ENCODE data around the gene SERPIND1. TPM values are rescaled to one million over a fixed set of nuclear protein-coding genes. Genes with fewer than 3 reads are reported as not detected.
A peak's percentile ranks its signal among the peaks of the same experiment; 100 is the strongest.

SERPIND1 gene
- total and polyA plus RNA-seq, 7 donors, result 0.03 to 0.12 (median 0.07) TPM; not detected in 4

DNA sequence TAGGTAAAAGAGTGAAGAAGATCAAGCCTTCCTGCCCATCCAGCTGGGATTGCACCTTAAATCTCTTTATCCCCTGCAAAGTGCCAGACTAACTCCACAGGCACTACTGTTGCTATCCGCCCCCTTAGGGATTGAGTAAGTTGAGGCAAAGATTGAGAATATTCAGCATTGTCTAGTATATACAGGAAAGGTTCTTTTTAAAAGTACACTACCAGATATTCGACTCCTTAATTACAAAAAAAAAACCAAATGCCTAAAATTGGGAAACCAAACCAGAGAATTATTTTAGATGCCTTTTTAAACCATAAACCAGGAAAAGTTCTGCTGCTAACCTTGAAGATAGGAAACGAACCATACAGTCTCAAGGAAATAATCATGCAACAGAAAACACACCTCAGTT lies 11.5 kb downstream of the SERPIND1 start:
- Histone ChIP-seq H3K27me3 (ENCODE audit: insufficient read depth in 3 of 3, low read length in 2 of 3) (no peaks in the 10 kb centered on the region), H3K9me3 (no peaks in the 10 kb centered on the region), H3K36me3 (ENCODE audit: insufficient read depth in 1 of 2, low read depth in 1 of 2) (peaks cover 2 to 50% of the 10 kb centered on the region in 2 donors), H3K4me3 (no peak overlapping the region), H3K27ac (no peak overlapping the region), H3K4me1 (no peaks in the 10 kb centered on the region)
- intact Hi-C loops (cut with DNase I), result no loop called here
- no peak for ATAC-seq
- no peak for DNase-seq
- TF ChIP-seq, protein P1, sequence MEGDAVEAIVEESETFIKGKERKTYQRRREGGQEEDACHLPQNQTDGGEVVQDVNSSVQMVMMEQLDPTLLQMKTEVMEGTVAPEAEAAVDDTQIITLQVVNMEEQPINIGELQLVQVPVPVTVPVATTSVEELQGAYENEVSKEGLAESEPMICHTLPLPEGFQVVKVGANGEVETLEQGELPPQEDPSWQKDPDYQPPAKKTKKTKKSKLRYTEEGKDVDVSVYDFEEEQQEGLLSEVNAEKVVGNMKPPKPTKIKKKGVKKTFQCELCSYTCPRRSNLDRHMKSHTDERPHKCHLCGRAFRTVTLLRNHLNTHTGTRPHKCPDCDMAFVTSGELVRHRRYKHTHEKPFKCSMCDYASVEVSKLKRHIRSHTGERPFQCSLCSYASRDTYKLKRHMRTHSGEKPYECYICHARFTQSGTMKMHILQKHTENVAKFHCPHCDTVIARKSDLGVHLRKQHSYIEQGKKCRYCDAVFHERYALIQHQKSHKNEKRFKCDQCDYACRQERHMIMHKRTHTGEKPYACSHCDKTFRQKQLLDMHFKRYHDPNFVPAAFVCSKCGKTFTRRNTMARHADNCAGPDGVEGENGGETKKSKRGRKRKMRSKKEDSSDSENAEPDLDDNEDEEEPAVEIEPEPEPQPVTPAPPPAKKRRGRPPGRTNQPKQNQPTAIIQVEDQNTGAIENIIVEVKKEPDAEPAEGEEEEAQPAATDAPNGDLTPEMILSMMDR (IDR thresholded peaks at IDR 0.05), result no peak
- 94 to 97% (median 94%) methylated on average over 3 of the region's 3 CpGs for WGBS, 3 donors

DNA sequence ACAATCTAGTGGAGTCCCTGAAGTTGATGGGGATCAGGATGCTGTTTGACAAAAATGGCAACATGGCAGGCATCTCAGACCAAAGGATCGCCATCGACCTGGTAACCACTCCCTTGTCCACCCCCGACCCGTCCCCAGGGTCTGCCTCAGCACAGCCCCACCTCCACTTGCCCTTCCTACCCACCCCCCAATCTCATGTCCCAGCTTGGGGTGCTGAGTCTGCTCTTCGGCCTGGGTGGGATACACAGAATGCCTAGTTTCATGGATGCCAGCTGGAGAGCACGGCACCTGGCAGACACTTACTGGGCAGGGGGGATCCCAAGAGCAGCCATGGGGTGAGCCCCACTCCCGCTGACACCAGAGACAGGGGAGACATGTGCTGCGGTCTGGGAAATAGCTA lies 12.1 kb downstream of the SERPIND1 start:
- Histone ChIP-seq H3K27ac (no peak overlapping the region), H3K4me3 (no peak overlapping the region), H3K36me3 (ENCODE audit: insufficient read depth in 1 of 2, low read depth in 1 of 2) (peaks cover 2 to 54% of the 10 kb centered on the region in 2 donors), H3K9me3 (no peaks in the 10 kb centered on the region), H3K27me3 (ENCODE audit: insufficient read depth in 3 of 3, low read length in 2 of 3) (no peaks in the 10 kb centered on the region), H3K4me1 (no peaks in the 10 kb centered on the region)
- intact Hi-C loops (cut with DNase I), result no loop called here
- no peak for ATAC-seq
- TF ChIP-seq, protein P1 (IDR thresholded peaks at IDR 0.05), result no peak
- DNase-seq, result no peak
- WGBS, 3 donors, result 83 to 86% (median 86%) methylated on average over 8 of the region's 8 CpGs

DNA sequence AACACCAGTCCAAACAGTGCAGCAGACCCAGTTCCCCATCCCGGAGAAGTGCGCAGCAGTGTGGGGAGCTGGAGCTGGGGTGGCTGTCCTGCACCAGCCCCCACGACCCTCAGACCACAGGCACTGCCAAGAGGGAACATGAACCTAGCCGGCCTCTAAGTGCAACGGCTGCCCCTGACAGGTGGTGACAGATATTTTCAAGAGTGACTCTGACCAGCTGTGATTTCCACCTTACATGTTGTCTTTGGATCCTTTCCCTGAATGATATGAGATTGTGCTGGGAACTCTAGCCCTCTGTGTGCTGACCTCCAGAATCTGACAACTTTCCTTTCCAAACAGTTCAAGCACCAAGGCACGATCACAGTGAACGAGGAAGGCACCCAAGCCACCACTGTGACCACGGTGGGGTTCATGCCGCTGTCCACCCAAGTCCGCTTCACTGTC lies 12.6 kb downstream of the SERPIND1 start:
- intact Hi-C loops (cut with DNase I), result no loop called here
- Histone ChIP-seq H3K27me3 (ENCODE audit: insufficient read depth in 3 of 3, low read length in 2 of 3) (no peaks in the 10 kb centered on the region), H3K4me3 (no peak overlapping the region), H3K9me3 (no peaks in the 10 kb centered on the region), H3K27ac (no peak overlapping the region), H3K36me3 (ENCODE audit: insufficient read depth in 1 of 2, low read depth in 1 of 2) (peaks cover 2 to 59% of the 10 kb centered on the region in 2 donors), H3K4me1 (no peaks in the 10 kb centered on the region)
- 53 to 60% (median 56%) methylated on average over 10 of the region's 10 CpGs for WGBS, 3 donors
- ATAC-seq, result peak in 3 of 4 donors; percentile 22 to 48 (median 39)
- TF ChIP-seq, protein P1 (IDR thresholded peaks at IDR 0.05), result no peak
- no peak for DNase-seq

DNA sequence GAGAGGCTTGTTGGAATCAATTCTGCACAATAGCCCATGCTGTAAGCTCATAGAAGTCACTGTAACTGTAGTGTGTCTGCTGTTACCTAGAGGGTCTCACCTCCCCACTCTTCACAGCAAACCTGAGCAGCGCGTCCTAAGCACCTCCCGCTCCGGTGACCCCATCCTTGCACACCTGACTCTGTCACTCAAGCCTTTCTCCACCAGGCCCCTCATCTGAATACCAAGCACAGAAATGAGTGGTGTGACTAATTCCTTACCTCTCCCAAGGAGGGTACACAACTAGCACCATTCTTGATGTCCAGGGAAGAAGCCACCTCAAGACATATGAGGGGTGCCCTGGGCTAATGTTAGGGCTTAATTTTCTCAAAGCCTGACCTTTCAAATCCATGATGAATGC lies 13.3 kb downstream of the SERPIND1 start:
- 85 to 91% (median 87%) methylated on average over 4 of the region's 4 CpGs for WGBS, 3 donors
- DNase-seq (no peak), ATAC-seq (no peak)
- Histone ChIP-seq H3K36me3 (ENCODE audit: insufficient read depth in 1 of 2, low read depth in 1 of 2) (peaks cover 4 to 64% of the 10 kb centered on the region in 2 donors), H3K27ac (no peak overlapping the region), H3K27me3 (ENCODE audit: insufficient read depth in 3 of 3, low read length in 2 of 3) (no peaks in the 10 kb centered on the region), H3K9me3 (no peaks in the 10 kb centered on the region), H3K4me3 (no peak overlapping the region), H3K4me1 (no peaks in the 10 kb centered on the region)
- intact Hi-C loops (cut with DNase I), result no loop called here
- TF ChIP-seq, protein P1 (IDR thresholded peaks at IDR 0.05), result no peak
